ENCODE results near the gene LITAF. TPM values are rescaled to one million over a fixed set of nuclear protein-coding genes. Genes with fewer than 3 reads are reported as not detected.

LITAF gene
- total RNA-seq, 1 donor from 2014 or later: 70.9 TPM

DNA sequence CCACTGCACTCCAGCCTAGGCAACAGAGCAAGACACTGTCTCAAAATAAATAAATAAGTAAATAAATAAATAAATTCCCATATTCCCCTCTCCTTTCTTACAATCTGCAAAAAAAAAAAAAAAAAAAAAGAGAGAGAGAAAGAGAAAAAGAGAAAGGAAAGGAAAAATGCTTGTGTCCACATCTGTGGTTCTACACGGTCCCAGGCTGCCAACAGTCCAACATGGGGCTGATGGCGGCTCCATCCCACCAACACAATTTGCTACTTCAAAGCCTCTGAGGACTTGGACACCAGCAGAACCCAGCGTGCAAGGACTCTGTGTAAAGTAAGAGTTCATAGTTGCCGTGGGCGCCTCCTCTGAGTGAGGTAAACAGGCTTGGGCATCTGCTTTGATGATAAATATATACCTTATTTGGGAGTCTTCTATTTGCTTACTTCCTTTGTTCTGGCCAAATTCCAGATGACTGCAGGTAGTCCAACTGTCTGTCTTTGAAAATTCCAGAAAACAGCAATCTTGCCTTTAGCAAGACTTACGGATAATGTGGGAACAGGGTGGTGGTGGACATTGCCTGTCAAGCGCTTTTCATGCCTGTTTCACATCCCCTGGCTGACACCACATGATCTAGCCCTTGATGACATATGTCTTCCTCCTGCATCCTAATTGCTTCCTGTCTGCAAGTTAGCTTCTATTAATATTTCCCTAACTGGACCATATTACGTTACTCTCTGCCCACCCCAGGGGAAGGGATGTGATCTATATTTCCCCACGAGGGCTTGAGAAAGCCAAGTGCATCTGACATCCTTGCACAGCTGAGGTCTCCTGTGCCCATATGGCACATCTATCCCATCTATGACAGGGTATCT, 10.1 kb downstream of the LITAF start:
- Mint-ChIP-seq H3K4me3 (ENCODE audit: unreplicated experiment) (no peak overlapping the region), H3K27ac (ENCODE audit: unreplicated experiment) (no peak overlapping the region), H3K36me3 (ENCODE audit: low read depth, unreplicated experiment) (no peaks in the 10 kb centered on the region), H3K9me3 (ENCODE audit: unreplicated experiment) (no peaks in the 10 kb centered on the region), H3K27me3 (ENCODE audit: unreplicated experiment) (peaks cover 7% of the 10 kb centered on the region), H3K4me1 (ENCODE audit: unreplicated experiment) (peaks cover 6% of the 10 kb centered on the region)
- no peak for DNase-seq (ENCODE audit: low spot score)
- TF ChIP-seq, protein P1, sequence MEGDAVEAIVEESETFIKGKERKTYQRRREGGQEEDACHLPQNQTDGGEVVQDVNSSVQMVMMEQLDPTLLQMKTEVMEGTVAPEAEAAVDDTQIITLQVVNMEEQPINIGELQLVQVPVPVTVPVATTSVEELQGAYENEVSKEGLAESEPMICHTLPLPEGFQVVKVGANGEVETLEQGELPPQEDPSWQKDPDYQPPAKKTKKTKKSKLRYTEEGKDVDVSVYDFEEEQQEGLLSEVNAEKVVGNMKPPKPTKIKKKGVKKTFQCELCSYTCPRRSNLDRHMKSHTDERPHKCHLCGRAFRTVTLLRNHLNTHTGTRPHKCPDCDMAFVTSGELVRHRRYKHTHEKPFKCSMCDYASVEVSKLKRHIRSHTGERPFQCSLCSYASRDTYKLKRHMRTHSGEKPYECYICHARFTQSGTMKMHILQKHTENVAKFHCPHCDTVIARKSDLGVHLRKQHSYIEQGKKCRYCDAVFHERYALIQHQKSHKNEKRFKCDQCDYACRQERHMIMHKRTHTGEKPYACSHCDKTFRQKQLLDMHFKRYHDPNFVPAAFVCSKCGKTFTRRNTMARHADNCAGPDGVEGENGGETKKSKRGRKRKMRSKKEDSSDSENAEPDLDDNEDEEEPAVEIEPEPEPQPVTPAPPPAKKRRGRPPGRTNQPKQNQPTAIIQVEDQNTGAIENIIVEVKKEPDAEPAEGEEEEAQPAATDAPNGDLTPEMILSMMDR (IDR thresholded peaks at IDR 0.05; ENCODE audit: unreplicated experiment): no peak

DNA sequence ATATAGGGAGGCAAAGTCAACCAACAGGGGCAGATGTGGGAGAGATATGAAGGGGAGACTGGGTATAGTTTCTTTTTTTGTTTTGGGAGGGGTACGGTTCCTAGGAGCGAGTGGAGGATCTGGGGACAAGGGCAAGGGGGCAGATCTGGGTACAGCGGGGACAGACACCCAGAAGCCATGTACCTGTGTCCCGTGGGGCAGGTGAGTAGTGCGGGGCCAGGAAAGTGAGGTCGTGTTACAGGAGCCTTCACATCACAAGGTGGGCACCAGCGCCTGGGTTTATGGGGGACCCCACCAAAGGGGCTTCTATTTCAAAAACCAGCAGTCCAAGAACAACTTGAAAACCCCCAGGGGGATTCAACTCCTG, 11.5 kb downstream of the LITAF start:
- peaks cover 5% of the 10 kb centered on the region for H3K4me1 Mint-ChIP-seq (ENCODE audit: unreplicated experiment)
- H3K4me3 Mint-ChIP-seq (ENCODE audit: unreplicated experiment): no peak overlapping the region
- peaks cover 9% of the 10 kb centered on the region for H3K27me3 Mint-ChIP-seq (ENCODE audit: unreplicated experiment)
- H3K9me3 Mint-ChIP-seq (ENCODE audit: unreplicated experiment): no peaks in the 10 kb centered on the region
- TF ChIP-seq, protein P1 (IDR thresholded peaks at IDR 0.05; ENCODE audit: unreplicated experiment): no peak
- no peaks in the 10 kb centered on the region for H3K36me3 Mint-ChIP-seq (ENCODE audit: low read depth, unreplicated experiment)
- H3K27ac Mint-ChIP-seq (ENCODE audit: unreplicated experiment): no peak overlapping the region
- no peak for DNase-seq (ENCODE audit: low spot score)

DNA sequence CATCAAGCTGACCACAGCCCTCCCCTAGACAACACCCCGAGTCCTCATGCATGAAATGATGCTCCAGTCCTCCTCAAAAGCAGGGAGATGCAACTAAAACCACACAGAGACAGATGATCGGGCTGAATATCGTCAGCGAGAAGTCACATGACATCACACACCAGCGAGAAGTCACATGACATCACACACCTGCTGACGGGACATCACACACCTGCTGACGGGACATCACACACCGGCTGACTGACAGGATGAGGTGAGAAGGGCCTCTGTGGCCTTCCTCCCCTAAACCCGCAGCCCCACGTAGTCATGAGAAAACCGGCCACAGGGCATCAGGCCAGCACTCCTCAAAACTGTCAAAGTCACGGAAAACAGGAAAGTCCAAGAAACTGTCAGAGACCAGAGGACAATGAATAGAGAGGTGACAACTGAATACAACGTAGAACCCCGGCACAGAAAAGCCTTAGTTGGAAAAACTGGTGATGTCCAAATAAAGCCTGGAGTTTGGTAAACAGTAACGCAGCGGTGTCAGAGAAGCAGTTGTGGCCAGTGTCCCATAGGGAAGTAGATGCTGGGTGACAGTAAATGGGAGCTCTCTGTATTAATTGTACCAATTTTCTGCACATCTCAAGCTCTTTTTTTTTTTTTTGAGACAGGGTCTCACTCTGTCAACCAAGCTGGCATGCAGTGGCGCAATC, 14.3 kb downstream of the LITAF start:
- no peaks in the 10 kb centered on the region for H3K9me3 Mint-ChIP-seq (ENCODE audit: unreplicated experiment)
- no peak for DNase-seq (ENCODE audit: low spot score)
- no peaks in the 10 kb centered on the region for H3K36me3 Mint-ChIP-seq (ENCODE audit: low read depth, unreplicated experiment)
- H3K27me3 Mint-ChIP-seq (ENCODE audit: unreplicated experiment): peaks cover 9% of the 10 kb centered on the region
- TF ChIP-seq, protein P1 (IDR thresholded peaks at IDR 0.05; ENCODE audit: unreplicated experiment): no peak
- H3K27ac Mint-ChIP-seq (ENCODE audit: unreplicated experiment): no peak overlapping the region
- H3K4me1 Mint-ChIP-seq (ENCODE audit: unreplicated experiment): peaks cover 5% of the 10 kb centered on the region
- no peak overlapping the region for H3K4me3 Mint-ChIP-seq (ENCODE audit: unreplicated experiment)

DNA sequence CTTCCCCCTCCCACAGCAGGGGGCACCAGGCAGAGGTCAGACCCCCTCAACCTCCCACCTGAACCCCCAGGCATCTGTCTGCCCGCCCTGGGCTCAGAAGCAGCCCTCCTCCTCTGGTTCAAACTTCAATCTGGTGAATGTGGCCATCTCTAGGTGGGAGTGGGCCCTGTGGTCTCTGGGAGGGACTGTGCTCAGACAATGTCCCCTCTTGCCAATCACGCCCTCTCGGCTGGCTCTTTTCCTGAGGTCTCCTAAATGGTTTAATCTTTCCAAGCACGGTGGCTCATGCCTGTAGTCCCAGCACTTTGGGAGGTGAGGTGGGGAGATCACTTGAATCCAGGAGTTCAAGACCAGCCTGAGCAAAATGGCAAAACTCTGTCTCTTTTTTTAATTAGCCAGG, 15.2 kb downstream of the LITAF start:
- H3K4me3 Mint-ChIP-seq (ENCODE audit: unreplicated experiment): no peak overlapping the region
- H3K27me3 Mint-ChIP-seq (ENCODE audit: unreplicated experiment): peaks cover 9% of the 10 kb centered on the region
- no peak overlapping the region for H3K27ac Mint-ChIP-seq (ENCODE audit: unreplicated experiment)
- no peak for DNase-seq (ENCODE audit: low spot score)
- H3K4me1 Mint-ChIP-seq (ENCODE audit: unreplicated experiment): peaks cover 5% of the 10 kb centered on the region
- no peaks in the 10 kb centered on the region for H3K36me3 Mint-ChIP-seq (ENCODE audit: low read depth, unreplicated experiment)
- H3K9me3 Mint-ChIP-seq (ENCODE audit: unreplicated experiment): no peaks in the 10 kb centered on the region
- TF ChIP-seq, protein P1 (IDR thresholded peaks at IDR 0.05; ENCODE audit: unreplicated experiment): no peak

DNA sequence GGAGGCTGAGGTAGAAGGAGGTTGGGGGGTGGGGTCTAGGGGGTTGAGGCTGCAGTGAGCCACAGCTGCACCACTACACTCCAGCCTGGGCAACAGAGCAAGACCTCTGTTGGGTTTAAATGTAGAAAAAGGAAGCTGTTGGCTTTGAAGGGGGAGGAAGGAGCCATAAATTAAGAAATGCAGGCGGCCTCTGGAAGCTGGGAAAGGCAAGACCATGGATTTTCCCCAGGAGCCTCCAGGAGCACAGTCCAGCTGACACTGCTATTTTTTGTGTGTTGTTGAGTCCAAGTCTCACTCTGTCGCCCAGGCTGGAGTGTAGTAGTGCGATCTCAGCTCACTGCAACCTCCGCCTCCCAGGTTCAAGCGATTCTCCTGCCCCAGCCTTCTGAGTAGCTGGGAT, 15.9 kb downstream of the LITAF start:
- peaks cover 9% of the 10 kb centered on the region for H3K27me3 Mint-ChIP-seq (ENCODE audit: unreplicated experiment)
- TF ChIP-seq, protein P1 (IDR thresholded peaks at IDR 0.05; ENCODE audit: unreplicated experiment): no peak
- H3K4me3 Mint-ChIP-seq (ENCODE audit: unreplicated experiment): no peak overlapping the region
- H3K27ac Mint-ChIP-seq (ENCODE audit: unreplicated experiment): no peak overlapping the region
- H3K9me3 Mint-ChIP-seq (ENCODE audit: unreplicated experiment): no peaks in the 10 kb centered on the region
- DNase-seq (ENCODE audit: low spot score): no peak
- peaks cover 5% of the 10 kb centered on the region for H3K4me1 Mint-ChIP-seq (ENCODE audit: unreplicated experiment)
- peaks cover 5% of the 10 kb centered on the region for H3K36me3 Mint-ChIP-seq (ENCODE audit: low read depth, unreplicated experiment)
